Muscle of arm (tissue), 12 donors: ENCODE results near the gene SGSH. TPM values are rescaled to one million over a fixed set of nuclear protein-coding genes. Genes with fewer than 3 reads are reported as not detected.

Experiments used
- DNase-seq: peaks from one replicate; pipeline ENCODE4 v3.0.0-alpha.2; 2013
- polyA plus RNA-seq, 12 donors: library from polyadenylated mRNA; unstranded; fragments of 120-200 nt; gene quantifications; one replicate each; pipeline ENCODE4 v1.2.1, GENCODE V29; 2013; ENCODE audit not compliant: insufficient read length in 12 of 12

Gene SGSH
- polyA plus RNA-seq, 12 donors, result 16.9 to 36.6 (median 19.9) TPM; not detected in 1

DNA sequence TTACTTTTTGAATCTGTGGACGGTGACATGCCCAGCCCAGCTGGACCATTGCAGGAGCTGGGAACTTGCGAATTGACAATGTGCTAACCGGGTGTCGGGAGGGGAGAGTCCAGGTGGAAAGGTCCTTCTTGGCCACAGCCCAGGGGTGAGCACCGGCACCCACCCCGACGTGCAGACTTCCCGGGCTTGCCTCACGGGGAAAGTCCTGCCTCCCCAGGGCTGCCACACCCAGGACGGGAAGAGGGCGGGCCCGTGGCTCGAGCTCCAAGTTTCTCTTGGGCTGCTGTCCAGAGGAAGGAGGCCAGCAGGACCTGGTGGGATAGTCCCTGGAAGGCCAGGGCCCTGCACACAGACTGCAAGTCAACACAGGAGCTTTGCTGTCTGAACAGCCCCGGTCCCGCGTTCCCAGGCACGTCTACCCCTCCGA, 32.6 kb downstream of the SGSH start:
- peak; percentile 49 for DNase-seq

DNA sequence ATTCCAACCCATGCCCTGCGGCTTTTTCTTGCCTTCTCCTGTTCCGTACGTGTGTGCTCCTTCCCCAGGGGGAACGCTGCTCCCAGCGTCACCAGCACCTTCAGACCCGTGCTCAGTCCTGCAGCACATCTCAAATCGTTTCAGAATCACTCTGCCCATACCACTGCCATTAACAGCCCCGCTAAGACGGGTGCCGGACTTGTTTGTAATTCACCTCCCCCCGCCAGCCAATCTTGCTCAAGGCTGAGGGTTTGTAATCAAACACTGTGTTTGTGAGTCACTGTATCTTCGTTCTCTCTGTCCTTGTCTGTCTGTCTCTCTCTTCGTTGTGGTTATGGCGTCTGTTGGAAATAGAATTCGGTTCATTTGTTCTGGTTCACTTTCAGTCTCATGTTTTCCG, 33.0 kb downstream of the SGSH start:
- no peak for DNase-seq

DNA sequence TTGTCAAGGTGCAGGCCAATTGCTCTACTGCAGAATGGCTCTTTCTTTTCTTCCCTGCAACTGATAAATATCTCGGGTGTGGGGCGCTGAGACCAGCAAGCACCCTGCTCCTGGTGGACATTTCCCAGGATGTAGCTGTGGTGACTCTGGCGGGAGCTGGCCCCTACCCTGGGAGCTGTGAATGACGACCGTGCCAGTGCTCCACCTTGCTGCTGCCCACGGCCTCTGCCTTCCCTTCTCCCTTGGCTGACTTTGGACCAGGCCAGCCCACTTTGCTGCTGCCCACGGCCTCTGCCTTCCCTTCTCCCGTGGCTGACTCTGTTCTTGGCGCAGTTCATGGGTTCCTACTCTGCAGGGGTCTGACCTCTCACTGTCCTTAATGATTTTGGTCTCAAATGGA, 34.2 kb downstream of the SGSH start:
- no peak for DNase-seq

- DNase-seq, result no peak
These were observed 35.8 kb downstream of the SGSH start for GRCh38 chr17:80184423-80184714.

DNA sequence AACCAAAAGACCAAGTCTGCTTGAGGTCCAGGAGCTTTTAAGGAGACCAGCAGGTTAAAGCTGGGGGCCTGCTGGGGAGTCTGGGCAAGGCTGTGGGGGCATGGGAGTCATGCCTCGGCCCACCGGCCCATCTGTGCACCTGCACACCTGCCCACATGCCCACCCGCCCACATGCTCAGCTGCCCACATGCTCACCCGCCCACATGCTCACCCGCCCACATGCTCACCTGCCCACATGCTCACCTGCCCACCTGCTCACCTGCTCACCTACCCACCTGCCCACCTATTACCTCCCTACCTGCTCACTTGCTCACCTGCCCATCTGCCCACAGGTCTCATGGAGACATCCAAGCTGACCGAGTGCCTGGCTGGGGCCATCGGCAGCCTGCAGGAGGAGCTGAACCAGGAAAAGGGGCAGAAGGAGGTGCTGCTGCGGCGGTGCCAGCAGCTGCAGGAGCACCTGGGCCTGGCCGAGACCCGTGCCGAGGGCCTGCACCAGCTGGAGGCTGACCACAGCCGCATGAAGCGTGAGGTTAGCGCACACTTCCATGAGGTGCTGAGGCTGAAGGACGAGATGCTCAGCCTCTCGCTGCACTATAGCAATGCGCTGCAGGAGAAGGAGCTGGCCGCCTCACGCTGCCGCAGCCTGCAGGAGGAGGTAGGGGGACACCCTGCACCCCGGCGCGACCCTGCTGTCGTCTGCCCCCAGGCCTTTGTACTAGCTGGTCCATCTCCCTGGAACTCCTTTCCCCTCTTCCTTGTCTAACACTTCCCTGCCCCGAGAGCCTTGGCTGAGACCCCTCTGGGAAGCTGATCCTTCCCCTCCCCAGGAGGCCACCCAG, 36.3 kb downstream of the SGSH start:
- DNase-seq, result no peak

DNA sequence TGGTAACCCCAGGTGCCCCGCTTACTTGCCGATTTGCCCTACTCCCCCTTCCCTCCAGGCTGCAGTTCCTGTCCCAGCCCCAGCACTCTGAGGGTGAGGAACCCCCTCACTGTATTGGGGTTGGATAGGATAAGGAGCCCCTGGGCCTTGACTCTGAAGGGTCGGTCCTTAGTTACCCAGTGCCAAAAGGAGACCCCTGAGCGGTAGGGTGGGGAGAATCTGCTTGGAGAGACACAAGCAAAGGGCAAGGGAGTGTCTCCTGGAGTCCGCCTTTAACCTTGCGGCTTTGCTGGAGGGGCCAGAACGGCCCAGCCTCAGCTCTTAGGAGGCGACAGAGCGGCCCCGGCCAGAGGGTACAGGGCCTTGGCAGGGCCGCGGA, 37.3 kb downstream of the SGSH start:
- no peak for DNase-seq

- no peak for DNase-seq
These were observed 37.9 kb downstream of the SGSH start for GRCh38 chr17:80182118-80182844.

DNA sequence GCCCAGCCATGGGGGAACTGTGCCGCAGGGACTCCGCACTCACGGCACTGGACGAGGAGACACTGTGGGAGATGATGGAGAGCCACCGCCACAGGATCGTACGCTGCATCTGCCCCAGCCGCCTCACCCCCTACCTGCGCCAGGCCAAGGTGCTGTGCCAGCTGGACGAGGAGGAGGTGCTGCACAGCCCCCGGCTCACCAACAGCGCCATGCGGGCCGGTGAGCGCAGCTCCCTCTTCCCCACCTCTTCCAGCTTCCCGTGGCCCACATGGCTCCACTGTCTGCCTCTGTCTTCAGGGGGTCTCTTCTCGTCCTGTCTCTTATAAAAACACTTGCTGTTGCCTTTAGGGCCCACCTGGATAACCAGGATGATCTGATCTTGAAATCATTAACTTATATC, 38.7 kb downstream of the SGSH start:
- DNase-seq, result no peak

- DNase-seq, result no peak
These were observed 39.9 kb downstream of the SGSH start for GRCh38 chr17:80180192-80180591.

- no peak for DNase-seq
These were observed 42.0 kb downstream of the SGSH start for GRCh38 chr17:80177986-80178595.

- no peak for DNase-seq
These were observed 43.4 kb downstream of the SGSH start for GRCh38 chr17:80176757-80177156.

- DNase-seq, result no peak
These were observed 46.2 kb downstream of the SGSH start for GRCh38 chr17:80173916-80174315.

DNA sequence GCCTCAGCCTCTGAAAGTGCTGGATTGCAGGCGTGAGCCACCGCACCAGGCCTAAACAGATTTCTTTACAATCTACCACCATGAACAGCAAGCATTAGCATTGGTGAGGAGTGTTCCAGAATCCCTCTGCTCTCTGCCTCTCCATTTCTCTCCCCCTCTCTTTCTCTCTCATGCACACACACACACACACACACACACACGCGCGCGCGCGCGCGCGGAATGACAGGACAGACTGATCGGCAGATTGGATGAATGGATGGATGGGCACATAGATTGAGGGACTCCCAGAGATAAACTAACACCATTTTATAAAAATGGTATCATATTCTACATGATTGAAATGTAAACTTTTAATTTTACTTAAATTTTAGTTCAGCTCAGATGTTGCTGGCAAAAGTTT, 47.0 kb downstream of the SGSH start:
- no peak for DNase-seq

DNA sequence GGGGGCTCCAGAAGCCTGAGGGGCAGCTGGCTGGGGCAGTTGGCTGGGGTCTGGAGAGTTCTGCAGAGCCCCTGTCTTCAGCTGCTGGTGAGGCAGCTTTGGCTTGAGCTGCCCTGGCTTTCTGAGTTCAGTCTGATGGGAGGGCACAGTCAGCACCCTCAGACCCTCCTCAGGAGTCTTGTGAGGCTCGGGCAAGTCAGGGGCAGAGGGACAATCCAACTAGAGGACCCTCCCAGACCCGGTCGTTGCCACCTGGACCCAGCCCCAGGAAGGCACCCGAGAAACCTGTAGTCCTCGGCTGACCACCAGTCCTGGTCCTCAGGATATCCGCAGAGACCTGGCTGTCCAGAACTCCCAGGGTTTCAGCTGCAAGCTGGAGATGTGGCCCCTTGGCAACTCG, 48.5 kb downstream of the SGSH start:
- DNase-seq, result no peak

- DNase-seq, result no peak
These were observed 50.2 kb downstream of the SGSH start, which contains the start of gene CARD14 for GRCh38 chr17:80169784-80170500. Gene CARD14, plus strand, starts transcription at chr17:80170030. Its CDS starts 11,409 bp downstream, at chr17:80181439.

- no peak for DNase-seq
These were observed 51.0 kb downstream of the SGSH start for GRCh38 chr17:80169107-80169506.

DNA sequence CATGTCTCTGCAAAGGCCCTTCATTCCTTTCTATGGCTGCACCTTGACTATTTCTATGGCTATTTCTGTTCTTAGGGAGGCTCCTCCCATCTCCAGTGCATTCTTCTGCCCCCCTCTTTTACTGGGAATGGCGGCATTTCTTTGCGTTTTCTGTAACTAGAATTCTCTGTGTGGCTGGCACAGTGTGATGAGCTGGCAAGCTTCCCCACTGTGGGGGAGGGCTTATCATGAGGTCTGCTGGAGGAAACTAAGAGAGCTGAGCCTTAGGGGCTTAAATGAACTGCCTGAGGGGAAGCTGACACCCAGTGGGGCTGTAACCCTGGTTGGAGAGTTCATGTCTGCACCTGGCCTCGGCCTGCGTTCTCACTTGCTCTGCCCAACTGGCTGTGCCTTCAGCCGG, 51.8 kb downstream of the SGSH start:
- no peak for DNase-seq

DNA sequence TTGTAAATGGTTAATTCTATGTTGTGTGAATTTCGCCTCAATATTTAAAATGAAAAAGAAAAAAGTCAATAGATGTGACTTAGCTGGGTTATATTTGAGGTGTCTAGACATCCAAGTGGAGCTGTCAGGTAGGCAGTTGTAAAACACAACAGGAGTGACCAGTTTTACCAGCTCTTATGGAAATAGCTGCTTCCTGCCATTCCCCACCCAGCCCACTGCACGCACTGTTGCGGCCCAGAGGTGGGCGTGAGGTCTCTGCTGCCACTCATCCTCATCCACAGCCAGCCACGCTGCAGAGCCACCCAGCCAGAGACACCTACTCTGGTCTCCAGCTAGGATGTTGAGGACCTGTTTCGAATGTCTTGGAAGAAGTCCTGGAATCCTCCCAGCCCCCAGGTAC, 53.7 kb downstream of the SGSH start:
- DNase-seq, result no peak

DNA sequence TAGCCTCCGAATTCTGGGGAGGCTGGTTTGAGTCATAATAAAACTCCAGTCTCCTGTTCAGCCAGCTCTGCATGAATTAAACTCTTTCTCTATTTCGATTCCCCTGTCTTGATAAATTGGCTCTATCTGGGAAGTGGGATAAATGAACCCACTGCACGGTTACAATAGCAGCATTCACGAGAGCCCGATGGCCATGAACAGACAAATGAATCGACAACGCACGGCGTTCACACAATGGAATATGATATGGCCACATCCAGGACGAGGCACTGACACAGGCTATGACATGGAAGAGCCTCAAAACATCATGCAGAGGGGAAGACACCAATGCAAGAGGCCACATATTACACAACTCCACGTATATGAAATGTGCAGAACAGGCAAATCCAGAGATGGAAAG, 55.9 kb downstream of the SGSH start:
- no peak for DNase-seq

- no peak for DNase-seq
These were observed 56.8 kb downstream of the SGSH start for GRCh38 chr17:80163336-80163735.

DNA sequence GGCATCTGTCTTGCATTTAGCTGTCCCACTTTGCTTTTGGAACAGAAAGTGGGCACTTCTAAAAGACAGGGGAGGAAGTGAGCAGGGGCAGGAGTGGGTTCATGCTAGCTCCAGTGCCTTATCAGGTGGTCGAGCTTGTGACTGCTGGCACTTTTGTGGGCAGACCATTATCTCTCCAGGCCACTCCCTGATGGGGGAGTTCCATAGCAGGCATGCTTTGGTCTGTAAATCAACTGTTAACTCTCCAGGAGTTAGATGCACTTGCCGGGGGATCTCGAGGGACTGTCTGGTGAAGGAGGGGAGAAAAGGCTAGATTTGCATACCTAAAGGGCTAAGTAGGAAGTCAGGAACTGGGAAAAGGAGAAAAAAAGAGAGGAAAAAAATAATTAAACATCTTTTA, 59.6 kb downstream of the SGSH start:
- no peak for DNase-seq
